ENCODE results near the gene CFAP251.

DNA sequence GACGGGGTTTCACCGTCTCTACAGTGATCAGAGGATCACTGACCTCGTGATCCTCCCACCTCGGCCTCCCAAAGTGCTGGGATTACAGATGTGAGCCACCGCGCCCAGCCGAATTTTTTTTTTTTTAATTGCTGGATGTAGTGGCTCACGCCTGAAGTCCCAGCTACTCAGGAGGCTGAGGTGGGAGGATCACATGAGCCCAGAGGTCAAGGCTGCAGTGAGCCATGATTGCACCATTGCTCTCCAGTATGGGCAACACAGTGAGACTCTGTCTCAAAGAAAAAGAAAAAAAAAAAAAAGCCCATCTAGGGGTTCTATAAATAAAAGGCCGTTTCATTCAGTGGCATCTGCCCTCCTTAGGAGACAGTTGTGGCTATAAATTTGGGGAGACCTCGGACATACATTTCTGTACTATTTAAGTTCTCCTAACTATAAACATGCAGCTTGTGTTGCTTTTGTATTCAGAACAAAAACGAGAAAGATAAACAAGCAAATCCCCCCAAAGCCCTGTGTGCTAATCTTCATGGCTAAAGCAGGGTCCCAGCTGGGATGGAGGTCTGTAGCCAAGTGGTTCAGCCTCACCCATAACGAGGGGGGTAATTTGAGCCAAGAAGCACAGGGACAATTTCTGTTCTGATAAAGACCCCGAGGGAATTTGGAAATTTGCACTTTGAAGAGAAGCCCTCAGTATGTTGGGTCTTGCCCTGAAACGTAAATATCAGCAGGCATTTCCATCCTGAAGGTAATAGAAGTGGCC is 68.3 kb downstream of the CFAP251 start:
- TF ChIP-seq, protein P1, sequence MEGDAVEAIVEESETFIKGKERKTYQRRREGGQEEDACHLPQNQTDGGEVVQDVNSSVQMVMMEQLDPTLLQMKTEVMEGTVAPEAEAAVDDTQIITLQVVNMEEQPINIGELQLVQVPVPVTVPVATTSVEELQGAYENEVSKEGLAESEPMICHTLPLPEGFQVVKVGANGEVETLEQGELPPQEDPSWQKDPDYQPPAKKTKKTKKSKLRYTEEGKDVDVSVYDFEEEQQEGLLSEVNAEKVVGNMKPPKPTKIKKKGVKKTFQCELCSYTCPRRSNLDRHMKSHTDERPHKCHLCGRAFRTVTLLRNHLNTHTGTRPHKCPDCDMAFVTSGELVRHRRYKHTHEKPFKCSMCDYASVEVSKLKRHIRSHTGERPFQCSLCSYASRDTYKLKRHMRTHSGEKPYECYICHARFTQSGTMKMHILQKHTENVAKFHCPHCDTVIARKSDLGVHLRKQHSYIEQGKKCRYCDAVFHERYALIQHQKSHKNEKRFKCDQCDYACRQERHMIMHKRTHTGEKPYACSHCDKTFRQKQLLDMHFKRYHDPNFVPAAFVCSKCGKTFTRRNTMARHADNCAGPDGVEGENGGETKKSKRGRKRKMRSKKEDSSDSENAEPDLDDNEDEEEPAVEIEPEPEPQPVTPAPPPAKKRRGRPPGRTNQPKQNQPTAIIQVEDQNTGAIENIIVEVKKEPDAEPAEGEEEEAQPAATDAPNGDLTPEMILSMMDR (IDR thresholded peaks at IDR 0.05) = no peak
- TF ChIP-seq EZH2 (IDR thresholded peaks at IDR 0.05) (no peak), EZH2phosphoT487 (IDR thresholded peaks at IDR 0.05) (no peak)
